Stimulated activated CD8-positive, alpha-beta memory T cell treated with anti-CD3 and anti-CD28 coated beads, Interleukin-2, amount 100 ng/mL, for 1 hour (primary cell): ENCODE results near the gene RHOT1.
A peak's percentile ranks its signal among the peaks of the same experiment; 100 is the strongest.
"Not testable (repeated sequence)": the region's sequence is repeated elsewhere in the genome, so short reads cannot be mapped to it uniquely, and the experiment has no call there.

Experiments
- DNase-seq, 2 donors: peaks; one replicate each; pipeline ENCODE4 v3.0.0-alpha.2; 2020; ENCODE audit warnings: low read depth in 2 of 2

RHOT1 gene

DNA sequence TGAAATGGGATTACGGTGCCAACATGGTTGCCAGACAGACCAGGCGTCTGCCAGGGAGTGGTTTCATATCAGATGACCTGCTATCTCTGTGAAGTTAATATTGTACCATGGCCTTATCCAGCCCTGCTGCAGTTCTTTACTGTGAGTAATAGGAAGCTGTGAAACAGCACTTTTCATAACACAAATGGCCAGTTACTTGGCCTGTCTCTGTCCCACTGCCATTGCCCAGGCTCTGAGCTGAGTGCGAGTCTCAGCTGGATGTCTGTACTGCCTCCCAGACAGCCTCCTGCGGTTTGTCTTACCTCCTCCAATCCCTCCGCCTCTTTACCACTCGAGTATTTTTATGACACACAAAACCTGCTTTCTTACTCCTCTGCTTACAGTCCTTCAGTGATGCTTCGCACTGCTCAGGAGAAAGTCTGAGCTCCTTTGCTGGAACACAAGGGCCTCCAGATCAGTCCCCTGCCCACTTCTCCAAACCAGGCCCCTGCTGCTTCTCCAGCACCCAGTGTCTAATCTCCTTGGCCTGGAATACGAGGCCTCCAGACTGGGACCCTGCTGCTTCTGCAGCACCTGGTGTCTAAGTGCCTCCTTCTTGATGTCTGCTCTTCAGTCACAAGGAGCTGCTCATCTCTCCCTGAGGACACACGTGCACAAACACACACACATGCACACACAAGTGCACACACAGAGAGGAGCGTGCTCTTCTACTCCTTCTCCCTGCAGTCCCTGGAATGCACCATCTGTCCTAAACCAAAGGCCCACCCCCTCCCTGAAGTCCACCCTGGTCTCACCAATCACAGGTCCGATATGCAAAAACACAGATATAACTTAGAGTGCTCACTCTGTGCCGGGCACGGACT is 17.1 kb upstream of the RHOT1 start:
- DNase-seq = no peak

DNA sequence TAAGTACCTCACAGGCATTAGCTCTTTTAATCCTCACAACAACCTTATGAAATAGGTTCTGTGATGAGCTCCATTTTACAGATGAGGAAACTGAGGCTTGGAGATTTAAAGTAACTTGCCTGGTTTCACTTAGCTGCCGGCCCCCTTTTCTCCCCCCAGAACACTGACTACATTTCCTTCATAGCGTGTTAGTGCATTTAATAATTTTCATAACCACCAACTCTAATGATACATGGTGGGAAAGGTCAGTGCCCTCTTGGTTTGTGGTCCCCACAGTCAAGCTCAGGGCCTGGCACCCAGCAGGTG is 16.5 kb upstream of the RHOT1 start:
- no peak for DNase-seq

DNA sequence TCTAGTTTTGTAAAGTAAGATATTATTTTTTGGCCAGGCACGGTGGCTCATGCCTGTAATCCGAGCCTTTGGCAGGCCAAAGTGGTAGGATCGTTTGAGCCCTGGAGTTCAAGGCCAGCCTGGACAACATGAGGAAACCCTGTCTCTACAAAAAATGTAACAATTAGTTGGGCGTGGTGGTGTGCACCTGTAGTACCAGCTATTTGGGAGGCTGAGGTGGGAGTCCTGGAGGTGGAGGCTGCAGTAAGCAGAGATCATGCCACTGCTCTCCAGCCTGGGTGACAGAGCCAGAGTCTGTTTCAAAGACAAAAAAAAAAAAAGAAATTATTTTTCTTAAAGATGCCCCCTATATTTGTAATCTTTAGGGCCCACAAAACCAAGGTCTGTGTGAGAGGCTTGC is 16.0 kb upstream of the RHOT1 start:
- DNase-seq = no peak

DNA sequence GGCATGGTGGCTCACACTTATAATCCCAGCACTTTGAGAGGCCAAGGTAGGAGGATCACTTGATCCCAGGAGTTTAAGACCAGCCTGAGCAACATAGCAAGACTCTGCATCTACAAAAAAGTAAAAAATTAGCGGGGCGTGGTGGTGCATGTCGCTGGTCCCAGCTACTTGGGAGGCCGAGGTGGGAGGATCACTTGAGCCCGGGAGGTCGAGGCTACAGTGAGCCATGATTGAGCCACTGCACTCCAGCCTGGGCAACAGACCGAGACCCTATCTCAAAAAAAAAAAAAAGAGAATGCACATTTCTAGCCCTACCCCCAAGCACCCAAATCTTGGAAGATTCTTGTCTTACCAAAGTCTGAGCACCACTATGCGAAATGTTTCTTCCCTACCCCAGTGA is 15.6 kb upstream of the RHOT1 start:
- DNase-seq = no peak

DNA sequence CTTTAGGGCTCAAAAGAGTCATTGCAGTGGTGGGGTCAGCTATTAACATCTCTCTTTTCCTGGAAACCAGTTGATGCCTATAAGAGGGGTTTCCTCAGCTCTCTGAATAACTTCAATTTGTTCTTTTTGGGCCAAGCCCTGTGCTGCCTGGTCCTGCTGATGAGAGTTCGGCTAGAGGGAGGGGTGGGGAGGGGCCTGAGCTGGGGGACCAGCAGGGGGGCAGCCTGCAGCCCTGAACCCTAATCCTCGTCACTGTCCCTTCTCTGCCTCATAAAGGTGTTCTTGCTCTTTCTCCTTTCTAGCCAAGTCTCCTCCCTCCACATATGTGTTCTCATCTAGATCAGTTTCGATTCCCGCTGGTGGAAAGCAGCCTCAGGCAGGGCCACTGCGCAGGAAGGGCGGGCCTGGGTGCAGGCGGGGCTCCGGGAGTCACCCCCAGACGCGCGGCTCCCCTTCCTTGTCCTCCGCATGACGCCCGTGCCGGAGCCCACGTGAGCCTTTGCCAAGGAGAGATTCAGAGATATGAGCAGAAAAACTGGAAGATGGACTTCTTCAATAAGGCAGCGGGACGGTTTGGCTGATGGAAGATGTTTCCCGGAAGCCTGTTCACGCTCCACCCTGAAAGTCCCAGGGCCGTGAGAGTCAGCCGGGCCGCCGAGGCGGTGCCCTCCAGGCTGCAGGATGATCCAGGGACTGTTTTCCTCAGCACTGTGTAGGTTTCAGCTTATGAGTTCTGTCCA is 15.0 kb upstream of the RHOT1 start:
- DNase-seq = peak; percentile 54 to 75

DNA sequence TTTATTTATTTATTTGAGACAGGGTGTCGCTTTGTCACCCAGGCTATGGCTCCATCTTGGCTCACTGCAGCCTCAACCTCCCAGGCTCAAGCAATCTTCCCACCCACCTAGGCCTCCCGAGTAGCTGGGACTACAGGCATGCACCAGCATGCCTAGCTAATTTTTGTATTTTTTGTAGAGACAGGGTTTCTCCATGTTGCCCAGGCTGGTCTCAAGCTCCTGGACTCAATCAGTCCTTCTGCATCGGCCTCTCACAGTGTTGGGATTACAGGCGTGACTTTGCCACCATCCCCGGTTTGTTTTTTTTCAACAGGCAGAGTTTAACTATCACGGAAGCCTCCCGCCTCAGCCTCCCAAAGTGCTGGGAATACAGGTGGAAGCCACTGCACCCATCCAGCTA is 13.8 kb upstream of the RHOT1 start:
- DNase-seq = not testable (repeated sequence)

DNA sequence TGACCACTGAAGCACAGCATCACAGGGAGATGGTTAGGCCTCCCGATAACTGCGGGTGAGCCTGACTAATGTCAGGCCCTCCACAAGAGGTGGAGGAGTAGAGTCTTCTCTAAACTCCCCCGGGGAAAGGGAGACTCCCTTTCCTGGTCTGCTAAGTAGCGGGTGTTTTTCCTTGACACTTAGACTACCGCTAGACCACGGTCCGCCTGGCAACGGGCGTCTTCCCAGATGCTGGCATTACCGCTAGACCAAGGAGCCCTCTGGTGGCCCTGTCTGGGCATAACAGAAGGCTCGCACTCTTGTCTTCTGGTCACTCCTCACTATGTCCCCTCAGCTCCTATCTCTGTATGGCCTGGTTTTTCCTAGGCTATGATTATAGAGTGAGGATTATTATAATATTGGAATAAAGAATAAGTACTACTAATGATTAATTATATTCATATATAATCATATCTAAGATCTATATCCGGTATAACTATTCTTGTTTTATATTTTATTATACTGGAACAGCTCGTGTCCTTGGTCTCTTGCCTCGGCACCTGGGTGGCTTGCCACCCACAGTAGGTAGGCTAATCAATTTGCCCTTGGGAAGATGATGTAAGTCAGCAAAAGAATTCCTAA is 6.7 kb upstream of the RHOT1 start:
- not testable (repeated sequence) for DNase-seq

DNA sequence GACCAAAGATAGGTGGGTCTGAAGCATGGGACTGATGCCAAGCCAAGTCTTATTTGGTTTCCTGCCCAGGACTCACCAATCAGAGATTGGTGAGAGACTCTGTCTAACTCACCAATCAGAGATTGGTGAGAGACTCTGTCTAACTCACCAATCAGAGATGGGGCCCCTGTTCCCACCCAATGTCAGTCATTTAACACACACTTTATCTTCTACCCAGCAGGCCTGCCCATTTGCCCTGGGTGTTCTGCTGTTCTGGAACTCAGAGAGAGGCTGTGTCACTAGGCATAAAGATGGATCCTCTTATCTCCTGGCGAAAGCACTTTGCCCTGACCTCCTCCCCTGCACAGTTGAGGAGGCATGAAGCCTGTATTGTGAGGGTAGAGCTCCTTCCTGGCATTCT is 5.4 kb upstream of the RHOT1 start:
- no peak for DNase-seq

DNA sequence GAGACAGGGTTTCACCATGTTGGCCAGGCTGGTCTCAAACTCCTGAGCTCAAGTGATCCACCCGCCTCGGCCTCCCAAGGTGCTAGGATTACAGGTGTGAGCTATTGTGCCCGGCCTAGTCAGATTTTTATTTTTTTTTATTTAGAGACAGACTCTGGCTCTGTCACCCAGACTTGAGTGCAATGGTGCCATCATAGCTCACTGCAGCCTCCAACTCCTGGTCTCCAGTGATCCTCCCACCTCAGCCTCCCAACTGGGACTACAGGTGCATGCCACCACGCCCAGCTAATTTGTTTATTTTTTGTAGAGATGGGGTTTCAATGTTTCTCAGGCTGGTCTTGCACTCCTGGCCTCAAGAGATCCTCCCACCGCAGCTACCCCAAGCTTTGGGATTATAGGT is 2.8 kb upstream of the RHOT1 start:
- DNase-seq = not testable (repeated sequence)

DNA sequence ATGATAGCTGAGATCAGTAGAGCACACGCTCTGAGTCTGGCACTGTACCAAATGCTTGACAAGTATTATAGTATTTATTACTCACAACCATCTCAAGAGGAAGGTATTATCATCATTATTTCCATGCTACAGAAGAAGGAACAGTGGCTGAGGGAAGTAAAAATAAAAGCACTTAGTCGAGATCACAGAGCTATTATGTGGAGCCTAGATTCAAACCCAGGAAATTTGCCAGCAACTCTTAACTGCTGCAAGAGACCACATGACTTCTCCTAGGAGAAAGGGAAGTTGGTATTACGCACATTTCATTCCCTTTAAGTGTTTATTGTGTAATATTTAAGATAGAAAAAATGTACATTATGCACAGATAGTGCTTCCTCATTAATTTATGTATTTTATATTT is 1.0 kb upstream of the RHOT1 start:
- DNase-seq = no peak

DNA sequence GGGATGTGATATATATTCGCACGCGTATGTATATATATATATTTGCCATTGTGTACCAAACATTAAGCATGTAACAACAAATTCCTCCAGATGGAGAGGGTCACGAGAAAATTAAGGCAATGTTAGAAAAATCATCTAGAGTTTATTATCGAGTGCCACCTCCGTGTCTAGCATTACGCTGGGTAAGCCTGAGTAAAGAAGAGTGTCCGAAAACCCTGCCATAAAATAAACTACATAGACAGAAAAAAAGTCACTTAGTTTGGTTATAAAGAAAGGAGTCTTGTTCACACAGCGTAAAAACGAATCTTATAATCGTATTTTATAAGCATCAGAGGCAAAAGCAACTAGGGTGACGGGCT is 644 bp upstream of the RHOT1 start:
- DNase-seq = no peak

DNA sequence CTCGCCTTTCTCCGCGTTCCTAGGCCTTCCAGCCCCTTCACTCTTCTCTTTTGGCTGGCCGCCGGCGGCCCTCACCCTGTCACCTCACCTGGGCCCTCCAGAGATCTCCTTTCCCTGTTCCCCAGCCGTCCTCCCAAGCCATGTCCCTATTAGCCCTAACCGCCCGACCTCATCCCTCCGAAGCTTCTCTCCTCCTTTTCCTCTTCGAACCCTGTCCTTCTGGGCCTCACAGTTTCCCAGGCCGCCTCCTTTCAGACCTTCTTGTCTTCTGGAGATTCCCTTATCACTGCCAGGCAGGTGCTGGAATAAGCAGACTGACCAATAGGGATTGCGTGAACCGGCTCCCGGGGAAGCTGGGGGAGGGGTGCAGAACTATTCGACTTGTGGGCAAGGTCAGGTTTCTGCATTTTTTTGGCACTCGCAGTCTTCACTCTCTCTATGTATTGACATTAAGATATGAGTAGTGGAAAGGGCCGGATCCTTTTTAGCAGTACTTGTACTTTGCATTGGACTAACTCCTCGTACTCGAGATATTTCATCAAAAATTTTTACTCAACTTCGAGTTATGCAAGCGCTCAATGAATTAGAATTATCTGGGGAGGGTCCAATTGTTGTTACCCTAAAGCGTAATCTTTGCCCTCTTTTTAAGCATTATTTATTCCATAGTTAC is 690 bp downstream of the RHOT1 start:
- no peak for DNase-seq

DNA sequence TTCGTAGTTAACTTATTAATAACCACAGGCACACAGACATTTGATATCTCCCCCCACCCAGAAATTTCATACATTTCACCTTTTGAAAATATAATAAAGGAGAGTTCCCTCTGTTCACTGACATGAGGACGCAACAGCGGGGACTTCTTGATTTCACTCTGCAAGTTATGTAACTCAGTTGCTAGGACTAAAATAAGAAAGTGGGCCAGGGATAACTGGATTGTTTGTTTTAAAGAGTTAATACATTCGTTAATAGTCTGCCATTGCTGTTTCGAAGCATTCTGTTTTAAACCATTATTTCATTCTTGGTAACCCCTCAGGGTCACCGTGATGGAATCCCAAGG is 1.2 kb downstream of the RHOT1 start:
- no peak for DNase-seq

DNA sequence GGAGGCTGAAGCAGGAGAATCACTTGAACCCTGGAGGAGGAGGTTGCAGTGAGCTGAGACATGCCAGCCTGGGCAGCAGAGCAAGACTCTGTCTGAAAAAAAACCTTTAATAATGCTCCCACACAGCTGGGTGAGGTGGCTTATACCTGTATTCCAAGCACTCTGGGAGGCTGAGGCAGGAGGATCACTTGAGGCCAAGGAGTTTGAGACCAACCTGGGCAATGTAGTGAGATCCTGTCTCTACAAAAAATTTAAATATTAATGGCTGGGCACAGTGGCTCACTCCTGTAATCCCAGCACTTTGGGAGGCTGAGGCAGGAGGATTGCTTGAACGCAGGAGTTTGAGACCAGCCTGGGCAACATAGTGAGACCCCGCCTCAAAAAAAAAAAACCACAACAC is 2.1 kb downstream of the RHOT1 start:
- not testable (repeated sequence) for DNase-seq

DNA sequence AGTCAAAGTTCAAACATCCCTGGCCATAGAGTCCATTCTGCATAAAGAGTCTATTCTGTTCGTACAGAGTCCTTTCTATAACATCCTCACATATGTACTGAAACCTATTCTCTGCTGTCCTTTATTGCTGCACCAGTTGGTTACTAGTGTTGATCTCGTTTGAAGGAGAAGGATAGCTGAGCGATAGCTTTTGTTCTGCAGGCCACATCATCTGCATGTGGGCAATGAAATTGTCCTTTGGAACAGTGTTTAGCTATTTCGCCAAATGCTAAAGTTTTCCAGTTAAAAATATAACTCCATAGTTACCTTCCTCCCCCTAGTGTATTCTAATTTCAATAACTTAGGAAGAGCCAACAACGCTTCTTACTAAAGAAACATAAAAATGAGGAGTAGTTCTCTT is 6.0 kb downstream of the RHOT1 start:
- no peak for DNase-seq

DNA sequence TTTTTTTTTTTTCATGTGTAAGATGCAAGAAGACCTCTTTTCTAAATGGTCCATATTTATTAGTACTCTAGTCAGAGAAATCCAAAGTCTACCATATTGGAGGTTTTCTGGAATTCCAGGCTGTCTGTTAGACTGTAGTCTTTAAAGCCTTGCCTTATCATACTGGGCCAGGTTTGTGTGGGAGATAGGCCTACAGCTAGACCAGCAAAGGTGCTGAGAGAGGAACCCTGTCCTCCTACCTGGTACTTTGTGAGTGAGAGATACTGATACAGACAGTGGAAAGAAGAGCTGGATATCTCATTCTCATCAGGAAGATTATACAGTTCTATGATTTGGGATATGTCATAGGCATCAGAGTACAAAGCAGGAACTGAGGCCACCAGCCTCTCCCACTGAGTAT is 8.1 kb downstream of the RHOT1 start:
- DNase-seq = no peak

DNA sequence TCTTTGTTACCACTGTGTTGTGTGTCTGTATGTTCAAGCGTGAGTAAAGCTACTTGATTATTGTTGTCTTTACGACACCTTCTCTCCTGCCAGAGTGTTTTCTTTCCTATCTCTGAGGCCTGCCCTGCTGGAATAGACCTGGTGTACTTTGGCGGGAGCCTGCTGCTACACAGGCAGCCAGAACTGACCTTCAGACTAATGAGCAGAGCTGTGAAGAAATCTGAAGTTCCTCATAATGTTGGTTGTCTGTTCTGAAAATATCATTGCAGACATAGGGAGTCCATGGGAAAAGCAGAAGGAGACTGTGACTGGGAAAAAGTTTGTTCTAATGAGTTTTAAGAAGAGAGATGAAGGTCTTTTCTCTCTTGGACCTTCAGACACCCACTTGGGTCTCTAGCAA is 9.8 kb downstream of the RHOT1 start:
- no peak for DNase-seq

DNA sequence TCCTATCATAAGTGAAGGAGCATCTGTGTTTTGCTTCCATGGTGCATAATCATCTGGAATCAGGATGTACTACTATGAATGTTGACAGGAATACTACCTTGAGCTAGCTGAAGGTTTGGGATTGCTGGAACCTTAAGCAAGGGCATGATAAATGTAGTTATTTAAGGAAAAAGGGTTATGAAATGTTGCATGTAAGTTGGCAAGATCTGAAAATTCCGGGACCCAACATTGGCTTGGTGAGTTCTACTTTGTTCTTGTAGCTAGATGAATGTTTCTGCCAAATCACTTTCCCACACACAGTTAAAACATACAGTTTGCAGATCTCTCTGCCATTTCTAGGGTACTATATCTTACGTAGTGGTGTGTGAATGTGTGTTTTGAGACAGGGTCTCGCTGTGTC is 13.6 kb downstream of the RHOT1 start:
- no peak for DNase-seq

DNA sequence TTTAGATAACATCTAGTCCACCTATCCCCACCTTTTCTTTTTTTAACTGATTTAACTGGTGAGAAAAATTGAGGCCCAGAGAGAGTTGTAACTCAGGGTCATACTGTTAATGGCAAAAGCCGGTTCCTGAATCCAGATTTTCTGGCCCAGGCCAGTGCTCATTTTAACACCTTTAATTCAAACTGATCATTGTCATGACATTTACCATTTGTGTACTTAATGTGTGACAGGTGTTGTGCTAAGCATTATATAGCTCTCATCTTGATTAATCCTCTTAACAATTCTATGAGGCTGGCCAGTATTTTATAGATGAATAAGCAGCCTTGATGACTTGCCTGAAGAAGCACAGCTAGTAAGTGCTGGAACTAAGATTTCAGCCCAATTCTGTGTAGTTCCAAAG is 14.4 kb downstream of the RHOT1 start:
- no peak for DNase-seq

DNA sequence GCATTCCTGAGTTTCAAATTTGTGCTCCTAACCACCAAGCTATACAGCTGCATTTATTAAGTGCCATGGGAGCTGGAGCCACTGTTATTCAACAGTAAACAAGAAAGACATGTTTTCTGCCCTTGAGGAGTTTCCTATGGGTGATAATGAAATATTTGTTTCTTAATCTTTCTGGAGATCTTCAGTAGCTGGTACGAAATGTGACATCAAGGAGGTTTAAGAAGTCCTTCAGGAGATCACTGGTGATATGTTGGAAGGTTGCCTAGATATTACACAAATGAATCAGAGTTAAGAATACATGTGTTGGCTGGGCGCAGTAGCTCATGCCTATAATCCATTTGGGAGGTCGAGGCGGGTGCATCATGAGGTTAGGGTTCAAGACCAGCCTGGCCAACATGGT is 14.9 kb downstream of the RHOT1 start:
- DNase-seq = no peak

DNA sequence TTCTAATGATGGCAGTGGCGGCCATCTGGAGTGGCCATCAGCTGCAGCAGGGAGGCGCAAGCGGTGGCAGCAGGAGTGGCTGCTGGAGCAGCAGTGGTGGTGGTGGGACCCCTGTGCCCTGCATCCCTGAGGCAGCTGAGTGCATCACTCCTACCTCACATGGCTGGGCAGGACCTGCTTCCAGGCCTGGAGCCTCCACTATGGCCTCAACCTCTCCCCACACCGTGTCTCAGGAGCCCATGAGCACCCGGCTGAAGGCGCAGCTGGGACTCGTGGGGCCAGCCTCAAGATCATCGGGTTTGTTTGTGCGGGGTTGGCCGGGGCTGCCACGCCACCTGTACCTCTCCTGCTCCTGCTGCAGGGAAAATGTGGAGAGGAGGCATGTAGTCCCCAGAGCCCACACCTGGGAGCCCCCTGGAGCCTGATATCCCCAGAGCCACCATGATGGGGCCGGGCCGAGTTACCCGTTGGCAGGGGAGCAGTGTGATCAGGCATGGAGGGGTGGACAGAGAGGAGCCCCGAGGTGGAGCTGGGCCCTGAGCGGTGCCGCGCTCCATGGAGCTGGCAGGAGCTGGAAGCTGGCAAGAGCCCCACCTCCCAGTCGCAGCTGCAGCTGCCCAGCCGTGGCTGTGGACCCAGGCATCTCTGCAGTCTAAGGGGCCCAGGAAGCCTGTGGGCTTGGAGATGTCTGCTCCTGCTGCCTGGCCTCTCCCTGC is 16.7 kb downstream of the RHOT1 start:
- DNase-seq = no peak
